B cell (primary cell): Measurements from ENCODE around the gene NKAIN2. TPM values are rescaled to one million over a fixed set of nuclear protein-coding genes. Genes with fewer than 3 reads are reported as not detected.

ENCODE experiments used
- ATAC-seq: fragments of 200-7000 bp; cut with Tn5 transposase; one replicate; pipeline ENCODE4 v1.10.0; 2021; ENCODE audit warnings: low read depth, mild to moderate bottlenecking, moderate number of reproducible peaks, moderate library complexity
- CTCF ChIA-PET: fragments of 350-600 bp; sonication (Branson Sonifier 250); formaldehyde crosslinking; loops from one replicate; lab custom pipeline; 2021; ENCODE audit warnings: antibody characterized with exemption, inconsistent platforms; lab: Charles Lee
- POLR2A ChIA-PET: fragments of 350-600 bp; sonication (Branson Sonifier 250); formaldehyde crosslinking; loops from one replicate; lab custom pipeline; 2021; ENCODE audit warnings: antibody characterized with exemption; lab: Charles Lee
- DNase-seq: peaks from one replicate; pipeline ENCODE4 v3.0.0; 2013
- H2AFZ ChIP-seq: 2 replicates; pipeline ENCODE4 v1.6.1; 2012; ENCODE audit warnings: mild to moderate bottlenecking, low read depth, low read length; ENCODE audit not compliant: insufficient read depth, poor library complexity, severe bottlenecking
- H3K27ac ChIP-seq, 2 donors: 1 replicate in 1 of 2; 2 replicates in 1 of 2; pipeline ENCODE4 v1.5.1; 2012 to 2013; ENCODE audit warnings: low read length in 2 of 2, mild to moderate bottlenecking in 2 of 2, moderate library complexity in 1 of 2
- H3K27me3 ChIP-seq, 4 experiments: fragments of 200-600 bp in 1 of 4; sonication (generic) in 1 of 4; replicated peaks in 1 of 4; 1 replicate in 2 of 4; 2 replicates in 2 of 4; pipeline versions ENCODE4 v1.6.1 to v1.7.0; 2013 to 2016; ENCODE audit warnings: low read length in 3 of 4, mild to moderate bottlenecking in 2 of 4, mixed read lengths in 1 of 4, moderate library complexity in 1 of 4; ENCODE audit not compliant: insufficient read depth in 4 of 4, control insufficient read depth in 3 of 4; ENCODE audit errors: control extremely low read depth in 1 of 4
- H3K36me3 ChIP-seq, 2 experiments: replicated peaks in 1 of 2; 1 replicate in 1 of 2; 2 replicates in 1 of 2; pipeline versions ENCODE4 v1.6.1 to v1.7.1; 2013; ENCODE audit warnings: low read length in 1 of 2; ENCODE audit not compliant: insufficient read depth in 2 of 2, control insufficient read depth in 1 of 2; ENCODE audit errors: control extremely low read depth in 1 of 2, extremely low read depth in 1 of 2
- H3K4me1 ChIP-seq, 2 donors: fragments of 200-600 bp in 1 of 2; sonication (generic) in 1 of 2; 1 replicate in 1 of 2; 2 replicates in 1 of 2; pipeline versions ENCODE4 v1.5.1 to v1.6.1; 2013 to 2017; ENCODE audit warnings: low read length in 2 of 2; ENCODE audit not compliant: control insufficient read depth in 2 of 2, insufficient read depth in 2 of 2
- H3K4me2 ChIP-seq: replicated peaks from 2 replicates; pipeline ENCODE3; 2012; ENCODE audit warnings: mild to moderate bottlenecking, low read depth, low read length; ENCODE audit not compliant: poor library complexity, severe bottlenecking
- H3K4me3 ChIP-seq, 5 experiments: fragments of 200-600 bp in 1 of 5; sonication (generic) in 1 of 5; 1 replicate in 3 of 5; 2 replicates in 2 of 5; pipeline versions ENCODE4 v1.5.1 to v1.7.0; 2011 to 2016; ENCODE audit warnings: low read length in 4 of 5, mild to moderate bottlenecking in 4 of 5, low read depth in 2 of 5, control low read depth in 1 of 5, moderate library complexity in 1 of 5; ENCODE audit not compliant: insufficient read depth in 1 of 5; ENCODE audit errors: control extremely low read depth in 1 of 5, extremely low read depth in 1 of 5
- H3K79me2 ChIP-seq: fragments of 200-600 bp; sonication (generic); one replicate; pipeline ENCODE4 v1.6.0; 2016; ENCODE audit warnings: low read length; ENCODE audit not compliant: control insufficient read depth, insufficient read depth
- H3K9ac ChIP-seq: fragments of 200-600 bp; sonication (generic); 2 replicates; pipeline ENCODE4 v1.6.1; 2017; ENCODE audit warnings: mild to moderate bottlenecking, low read length, moderate library complexity
- H3K9me3 ChIP-seq, 3 donors: one replicate each; pipeline versions ENCODE4 v1.6.1 to v1.7.1; 2013; ENCODE audit warnings: low read length in 2 of 3; ENCODE audit not compliant: control insufficient read depth in 2 of 3, insufficient read depth in 1 of 3; ENCODE audit errors: control extremely low read depth in 1 of 3
- H4K20me1 ChIP-seq: 2 replicates; pipeline ENCODE4 v1.6.0; 2012; ENCODE audit warnings: mild to moderate bottlenecking, low read length; ENCODE audit not compliant: insufficient read depth, control insufficient read depth, poor library complexity, severe bottlenecking
- H3K27ac Mint-ChIP-seq: one replicate; pipeline ENCODE4 v1.8.0; 2021; ENCODE audit warnings: mixed read lengths
- H3K27me3 Mint-ChIP-seq: one replicate; pipeline ENCODE4 v1.8.0; 2021; ENCODE audit warnings: mixed read lengths
- H3K4me1 Mint-ChIP-seq: one replicate; pipeline ENCODE4 v1.8.0; 2021; ENCODE audit warnings: mixed read lengths
- H3K4me3 Mint-ChIP-seq: one replicate; pipeline ENCODE4 v1.8.0; 2021; ENCODE audit warnings: mixed read lengths
- H3K9me3 Mint-ChIP-seq: one replicate; pipeline ENCODE4 v1.8.0; 2022; ENCODE audit warnings: mixed read lengths; ENCODE audit not compliant: insufficient read depth
- CTCF ChIP-seq: fragments of 200-600 bp; IDR thresholded peaks from one replicate; pipeline ENCODE4 v1.8.0; 2022; ENCODE audit warnings: antibody characterized with exemption, mild to moderate bottlenecking
- EZH2 ChIP-seq: IDR thresholded peaks from 2 replicates; pipeline ENCODE4 v1.6.1; 2012; ENCODE audit warnings: borderline replicate concordance, low read depth, mild to moderate bottlenecking, moderate library complexity, low read length; ENCODE audit not compliant: insufficient read depth, poor library complexity, severe bottlenecking
- WGBS: methylation state at CpG from one replicate; pipeline ENCODE4 v1.1.5; 2013; ENCODE audit warnings: missing lambda C conversion rate; ENCODE audit not compliant: insufficient coverage; 5-methylcytosine and 5-hydroxymethylcytosine counted together
- intact Hi-C: fragments of 100-400 bp; cut with micrococcal nuclease; formaldehyde crosslinking; loops from one replicate; pipeline ENCODE4 v1.10.0; 2022
- polyA plus RNA-seq: library from polyadenylated mRNA; depleted of rRNA; stranded (reverse); fragments of >200 nt; gene quantifications from 2 replicates; pipeline ENCODE4 v1.2.3, GENCODE V29; 2012
- total RNA-seq, 2 donors: library from RNA; stranded (reverse); fragments of 120-200 nt in 1 of 2; gene quantifications; 1 replicate in 1 of 2; 2 replicates in 1 of 2; pipeline versions ENCODE4 v1.2.3 to v1.2.4, GENCODE V29; 2013 to 2022

Gene NKAIN2
- total and polyA plus RNA-seq, 2 donors (not counting 1 experiment from before 2014, with no cell fraction given), result not detected

GRCh38 chr6:123804014-123804786 is 535 bp downstream of the NKAIN2 start:
- Histone ChIP-seq H4K20me1 (no peaks in the 10 kb centered on the region), H3K79me2 (no peaks in the 10 kb centered on the region), H3K27ac (no peak overlapping the region), H3K9me3 (no peaks in the 10 kb centered on the region), H2AFZ (no peak overlapping the region), H3K4me2 (peak overlapping the region; percentile 80), H3K4me1 (peaks cover 11 to 12% of the 10 kb centered on the region in 2 donors), H3K4me3 (no peak overlapping the region), H3K27me3 (peaks cover 0 to 17% (median 7%) of the 10 kb centered on the region in 4 experiments), H3K36me3 (no peaks in the 10 kb centered on the region), H3K9ac (no peak overlapping the region)
- DNase-seq, result peak; percentile 6
- TF ChIP-seq EZH2, result no peak
- TF ChIP-seq CTCF, result no peak
- ATAC-seq, result no peak
- no peak overlapping the region for H3K27ac Mint-ChIP-seq
- ChIA-PET CTCF (no interaction called here), POLR2A (no interaction called here)
- H3K4me3 Mint-ChIP-seq, result peak overlapping the region; percentile 83
- WGBS, result 1% methylated on average over 19 of the region's 25 CpGs
- intact Hi-C loops, result no loop called here
- peaks cover 14% of the 10 kb centered on the region for H3K4me1 Mint-ChIP-seq
- H3K9me3 Mint-ChIP-seq, result no peaks in the 10 kb centered on the region
- peaks cover 49% of the 10 kb centered on the region for H3K27me3 Mint-ChIP-seq
